GM18951 (cell line): ENCODE data around the gene CEP104.

Experiments
- POLR2A ChIP-seq: IDR thresholded peaks from 4 replicates; pipeline ENCODE4 v1.6.1; 2011; ENCODE audit warnings: mild to moderate bottlenecking; ENCODE audit not compliant: insufficient read length, insufficient read depth; ENCODE audit errors: extremely low read depth
- in situ Hi-C: fragments of 300-500 bp; cut with MboI; formaldehyde crosslinking; loops from one replicate; pipeline ENCODE4 v1.12.0; 2022; ENCODE audit warnings: low sequenced_read_pairs, mixed read lengths, inconsistent platforms; ENCODE audit not compliant: unreplicated experiment

CEP104 gene

GRCh38 chr1:3776231-3776961, 80.6 kb downstream of the CEP104 start:
- in situ Hi-C loops: no loop called here
- TF ChIP-seq POLR2A: no peak

- no peak for TF ChIP-seq POLR2A
- in situ Hi-C loops: no loop called here
Observed at GRCh38 chr1:3775490-3776230, 81.4 kb downstream of the CEP104 start.

- in situ Hi-C loops: no loop called here
Observed at GRCh38 chr1:3774946-3775489, 82.0 kb downstream of the CEP104 start.

GRCh38 chr1:3774276-3774945, 82.6 kb downstream of the CEP104 start:
- in situ Hi-C loops: no loop called here
- TF ChIP-seq POLR2A: no peak

More at GRCh38 chr1:3774946-3775489, 82.0 kb downstream of the CEP104 start:
- no peak for TF ChIP-seq POLR2A

GRCh38 chr1:3773572-3774275, 83.3 kb downstream of the CEP104 start:
- no peak for TF ChIP-seq POLR2A
- in situ Hi-C loops: no loop called here

- no peak for TF ChIP-seq POLR2A
- in situ Hi-C loops: no loop called here
Observed at GRCh38 chr1:3772715-3773571, 84.1 kb downstream of the CEP104 start, which contains the start of gene SMIM1. TSS of gene SMIM1 (plus strand) at chr1:3772749. CDS start at chr1:3775374, 2,625 bp downstream.

GRCh38 chr1:3772027-3772714, 84.8 kb downstream of the CEP104 start:
- peak; percentile 51 for TF ChIP-seq POLR2A
- in situ Hi-C loops: no loop called here

GRCh38 chr1:3771108-3772026, 85.6 kb downstream of the CEP104 start:
- TF ChIP-seq POLR2A: no peak
- in situ Hi-C loops: no loop called here

GRCh38 chr1:3770047-3770765, 86.8 kb downstream of the CEP104 start:
- in situ Hi-C loops: no loop called here

More at GRCh38 chr1:3770047-3770765, 86.8 kb downstream of the CEP104 start:
- TF ChIP-seq POLR2A: no peak
